HFFc6 (cell line): ENCODE data around the gene LRRC38. TPM values are rescaled to one million over a fixed set of nuclear protein-coding genes. Genes with fewer than 3 reads are reported as not detected.

Experiments
- DNase-seq: peaks from one replicate; pipeline ENCODE4 v3.0.0-alpha.2; 2018
- H3K27ac Mint-ChIP-seq: 2 replicates; pipeline ENCODE4 v1.8.0; 2020; ENCODE audit warnings: mild to moderate bottlenecking, mixed read lengths
- H3K27me3 Mint-ChIP-seq: 2 replicates; pipeline ENCODE4 v1.8.0; 2021; ENCODE audit warnings: mild to moderate bottlenecking, moderate library complexity, mixed read lengths; ENCODE audit not compliant: insufficient read depth
- H3K36me3 Mint-ChIP-seq: 2 replicates; pipeline ENCODE4 v1.8.0; 2021; ENCODE audit warnings: low read depth, mixed read lengths
- H3K4me1 Mint-ChIP-seq: 2 replicates; pipeline ENCODE4 v1.8.0; 2020; ENCODE audit warnings: low read depth, mixed read lengths
- H3K4me3 Mint-ChIP-seq: 2 replicates; pipeline ENCODE4 v1.8.0; 2020; ENCODE audit warnings: mild to moderate bottlenecking, moderate library complexity, mixed read lengths
- H3K9me3 Mint-ChIP-seq: 2 replicates; pipeline ENCODE4 v1.8.0; 2020; ENCODE audit warnings: mild to moderate bottlenecking, mixed read lengths
- total RNA-seq, 6 experiments: library from RNA; stranded (reverse); fragmentation: NEBNext Ultra II Directional; extraction: Animal tissue kit (Norgen Biotek cat#: 25700); gene quantifications; 2 replicates in 1 of 6; 3 replicates in 5 of 6; pipeline ENCODE4 v1.2.3, GENCODE V29; 2021
- TF ChIP-seq, protein P1 (sequence below): fragments of 200-600 bp; sonication (generic); IDR thresholded peaks from 2 replicates; pipeline ENCODE4 v1.5.0; 2021; ENCODE audit warnings: antibody characterized with exemption, mild to moderate bottlenecking

Gene LRRC38
- total RNA-seq, 6 experiments from 2014 or later: not detected

DNA sequence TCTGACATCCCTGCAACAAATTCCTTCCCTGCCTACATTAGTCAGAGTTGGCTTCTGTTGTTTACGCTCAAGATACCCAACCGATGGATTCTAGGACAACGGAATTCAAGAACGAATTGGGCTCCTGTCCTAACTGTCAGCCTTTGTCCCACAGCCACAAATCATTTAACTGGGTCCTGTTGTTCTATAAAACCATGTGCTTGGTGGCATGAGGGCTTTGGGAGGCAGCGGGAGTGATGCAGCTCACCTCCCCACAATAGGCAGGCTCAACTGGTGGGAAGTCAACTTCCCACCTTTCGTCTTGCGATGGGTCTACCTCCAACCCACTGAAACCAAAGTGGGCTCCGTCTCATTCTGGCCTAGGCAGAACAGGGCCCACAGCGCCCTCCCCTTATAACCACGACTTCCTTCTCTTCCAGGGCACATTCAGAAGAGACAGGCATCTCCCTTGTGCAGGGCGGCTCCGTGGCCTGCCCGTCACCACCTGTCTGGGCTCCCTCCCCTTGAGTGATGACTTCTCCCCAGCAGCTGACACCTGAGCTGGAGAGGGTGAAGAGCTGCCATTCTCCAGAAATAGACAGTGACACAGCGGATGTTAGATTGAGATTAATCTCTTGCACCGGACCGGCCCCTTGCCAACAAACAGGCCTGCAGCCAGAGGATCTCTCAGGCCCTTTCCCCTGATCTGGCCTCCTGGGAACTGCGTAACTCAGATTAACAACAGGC is 26.5 kb downstream of the LRRC38 start:
- no peaks in the 10 kb centered on the region for H3K4me1 Mint-ChIP-seq
- H3K27ac Mint-ChIP-seq: no peak overlapping the region
- no peaks in the 10 kb centered on the region for H3K27me3 Mint-ChIP-seq
- H3K9me3 Mint-ChIP-seq: peaks cover 75% of the 10 kb centered on the region
- TF ChIP-seq, protein P1, sequence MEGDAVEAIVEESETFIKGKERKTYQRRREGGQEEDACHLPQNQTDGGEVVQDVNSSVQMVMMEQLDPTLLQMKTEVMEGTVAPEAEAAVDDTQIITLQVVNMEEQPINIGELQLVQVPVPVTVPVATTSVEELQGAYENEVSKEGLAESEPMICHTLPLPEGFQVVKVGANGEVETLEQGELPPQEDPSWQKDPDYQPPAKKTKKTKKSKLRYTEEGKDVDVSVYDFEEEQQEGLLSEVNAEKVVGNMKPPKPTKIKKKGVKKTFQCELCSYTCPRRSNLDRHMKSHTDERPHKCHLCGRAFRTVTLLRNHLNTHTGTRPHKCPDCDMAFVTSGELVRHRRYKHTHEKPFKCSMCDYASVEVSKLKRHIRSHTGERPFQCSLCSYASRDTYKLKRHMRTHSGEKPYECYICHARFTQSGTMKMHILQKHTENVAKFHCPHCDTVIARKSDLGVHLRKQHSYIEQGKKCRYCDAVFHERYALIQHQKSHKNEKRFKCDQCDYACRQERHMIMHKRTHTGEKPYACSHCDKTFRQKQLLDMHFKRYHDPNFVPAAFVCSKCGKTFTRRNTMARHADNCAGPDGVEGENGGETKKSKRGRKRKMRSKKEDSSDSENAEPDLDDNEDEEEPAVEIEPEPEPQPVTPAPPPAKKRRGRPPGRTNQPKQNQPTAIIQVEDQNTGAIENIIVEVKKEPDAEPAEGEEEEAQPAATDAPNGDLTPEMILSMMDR: no peak
- H3K4me3 Mint-ChIP-seq: no peak overlapping the region
- no peak for DNase-seq
- H3K36me3 Mint-ChIP-seq: peaks cover 10% of the 10 kb centered on the region

DNA sequence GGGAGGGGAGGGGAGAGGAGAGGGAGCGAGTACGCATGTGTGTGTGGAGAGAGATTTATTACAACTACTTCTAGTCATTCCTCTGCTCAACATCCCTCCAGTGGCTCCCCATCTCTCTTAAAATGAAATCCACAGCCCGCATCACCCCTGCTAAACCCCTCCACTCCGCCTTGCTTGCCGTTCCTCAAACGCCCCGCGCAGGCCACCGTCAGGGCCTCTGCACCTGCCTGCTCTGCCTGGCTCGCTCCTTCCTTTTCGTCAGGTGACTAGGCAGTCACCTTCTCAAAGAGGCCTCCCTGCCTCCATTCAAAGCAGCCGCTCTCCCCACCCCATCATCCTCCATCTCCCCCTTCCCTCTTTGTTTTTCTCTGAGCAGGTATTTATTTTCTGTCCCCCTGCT is 29.9 kb downstream of the LRRC38 start:
- H3K36me3 Mint-ChIP-seq: peaks cover 16% of the 10 kb centered on the region
- no peaks in the 10 kb centered on the region for H3K4me1 Mint-ChIP-seq
- H3K27me3 Mint-ChIP-seq: peaks cover 3% of the 10 kb centered on the region; the same call in 1 of the 2 replicates
- H3K4me3 Mint-ChIP-seq: no peak overlapping the region
- peaks cover 75% of the 10 kb centered on the region for H3K9me3 Mint-ChIP-seq
- H3K27ac Mint-ChIP-seq: no peak overlapping the region
- TF ChIP-seq, protein P1: no peak
- DNase-seq: no peak

DNA sequence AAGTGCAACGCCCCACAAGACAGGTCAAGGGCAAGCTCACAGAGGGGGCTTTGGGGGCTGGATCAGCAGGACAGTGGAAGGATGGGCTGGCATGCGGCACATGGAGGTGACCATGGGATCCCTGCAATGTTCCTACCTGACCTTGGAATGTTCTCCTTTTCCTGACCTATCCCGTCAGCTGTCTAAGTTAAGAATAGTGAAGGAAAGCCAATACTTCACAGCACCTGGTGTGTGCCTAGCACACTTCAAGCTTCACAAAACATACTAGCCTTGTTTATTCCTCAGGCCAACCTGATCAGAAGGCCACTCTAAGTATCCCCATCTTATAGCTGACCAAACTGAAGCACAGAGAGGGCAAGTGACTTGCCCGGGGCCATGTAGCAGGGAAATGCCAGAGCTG is 31.2 kb downstream of the LRRC38 start:
- no peaks in the 10 kb centered on the region for H3K4me1 Mint-ChIP-seq
- TF ChIP-seq, protein P1: no peak
- H3K27ac Mint-ChIP-seq: no peak overlapping the region
- no peak overlapping the region for H3K4me3 Mint-ChIP-seq
- no peak for DNase-seq
- H3K9me3 Mint-ChIP-seq: peaks cover 67% of the 10 kb centered on the region
- H3K36me3 Mint-ChIP-seq: peaks cover 16% of the 10 kb centered on the region
- peaks cover 3% of the 10 kb centered on the region; the same call in 1 of the 2 replicates for H3K27me3 Mint-ChIP-seq

DNA sequence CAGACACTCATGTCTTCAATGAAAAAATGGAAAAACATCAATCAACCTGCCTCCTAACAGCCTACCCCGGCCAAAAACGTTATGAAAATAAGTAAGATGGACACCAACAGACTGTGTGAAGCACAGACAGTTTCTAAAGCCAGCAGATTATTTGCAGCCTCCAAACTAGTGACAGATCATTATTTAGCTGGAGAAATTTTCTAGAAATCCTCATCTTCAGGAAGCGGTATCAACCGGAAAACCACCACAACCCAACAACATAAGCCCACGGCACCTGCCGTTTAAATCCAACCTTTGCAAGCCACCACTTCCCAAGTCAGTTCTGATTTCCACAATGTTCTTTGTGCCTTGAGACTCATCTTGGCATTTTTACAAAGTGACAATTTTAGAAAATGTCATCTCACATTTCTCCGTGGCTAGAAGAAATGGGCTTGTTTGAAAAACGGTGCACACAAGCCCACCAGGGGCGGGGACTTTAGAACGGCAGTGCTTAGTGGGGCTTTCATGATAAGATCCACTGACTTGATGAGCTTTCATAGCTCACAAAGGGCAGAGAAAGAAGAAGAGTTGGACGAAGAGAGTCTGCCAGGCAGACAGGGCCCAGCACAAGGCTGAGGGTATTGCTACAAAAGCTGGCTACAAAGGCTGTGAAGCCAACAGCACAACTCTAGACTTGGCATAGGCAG is 34.5 kb downstream of the LRRC38 start:
- DNase-seq: no peak
- TF ChIP-seq, protein P1: no peak
- Mint-ChIP-seq H3K9me3 (peaks cover 46% of the 10 kb centered on the region), H3K4me1 (no peaks in the 10 kb centered on the region), H3K36me3 (peaks cover 6% of the 10 kb centered on the region; the same call in 1 of the 2 replicates), H3K27ac (no peak overlapping the region), H3K4me3 (no peak overlapping the region), H3K27me3 (peaks cover 7% of the 10 kb centered on the region; the same call in 1 of the 2 replicates)

DNA sequence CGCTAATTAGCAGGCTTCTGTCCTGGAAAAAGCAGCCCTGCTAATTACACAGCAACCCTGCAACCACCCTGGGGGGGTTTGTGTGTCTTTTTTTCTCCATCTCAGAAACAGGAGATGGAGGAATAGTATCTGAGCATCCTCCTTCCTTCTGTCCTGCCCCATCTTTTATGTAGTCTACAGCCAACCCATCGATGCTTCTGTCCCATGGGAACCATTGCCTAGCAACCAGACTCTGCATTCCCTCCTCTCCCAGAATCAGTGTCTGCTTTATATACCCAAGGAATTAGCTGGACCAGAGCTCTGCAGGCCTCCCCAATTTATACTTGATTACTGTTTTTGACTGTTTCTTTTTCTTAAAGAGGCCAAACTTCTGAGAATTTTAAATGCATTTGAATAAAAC is 35.1 kb downstream of the LRRC38 start:
- no peak overlapping the region for H3K4me3 Mint-ChIP-seq
- H3K4me1 Mint-ChIP-seq: no peaks in the 10 kb centered on the region
- peaks cover 44% of the 10 kb centered on the region for H3K9me3 Mint-ChIP-seq
- peaks cover 6% of the 10 kb centered on the region; the same call in 1 of the 2 replicates for H3K36me3 Mint-ChIP-seq
- DNase-seq: no peak
- H3K27me3 Mint-ChIP-seq: peaks cover 7% of the 10 kb centered on the region; the same call in 1 of the 2 replicates
- TF ChIP-seq, protein P1: no peak
- H3K27ac Mint-ChIP-seq: no peak overlapping the region
